DOHH2 (cell line): ENCODE data around the gene MAF.

Source experiments
- EZH2phosphoT487 ChIP-seq: fragments of 200-600 bp; sonication (generic); IDR thresholded peaks from 2 replicates; pipeline ENCODE4 v1.6.1; 2017; ENCODE audit warnings: borderline replicate concordance, mild to moderate bottlenecking, antibody characterized with exemption, low read length, moderate library complexity, mixed read lengths
- TF ChIP-seq, protein P1 (sequence below): fragments of 200-600 bp; sonication (generic); IDR thresholded peaks from one replicate; pipeline ENCODE4 v1.5.1; 2014; ENCODE audit warnings: antibody characterized with exemption, mild to moderate bottlenecking, low read depth, low read length; ENCODE audit not compliant: poor library complexity, severe bottlenecking

DNA sequence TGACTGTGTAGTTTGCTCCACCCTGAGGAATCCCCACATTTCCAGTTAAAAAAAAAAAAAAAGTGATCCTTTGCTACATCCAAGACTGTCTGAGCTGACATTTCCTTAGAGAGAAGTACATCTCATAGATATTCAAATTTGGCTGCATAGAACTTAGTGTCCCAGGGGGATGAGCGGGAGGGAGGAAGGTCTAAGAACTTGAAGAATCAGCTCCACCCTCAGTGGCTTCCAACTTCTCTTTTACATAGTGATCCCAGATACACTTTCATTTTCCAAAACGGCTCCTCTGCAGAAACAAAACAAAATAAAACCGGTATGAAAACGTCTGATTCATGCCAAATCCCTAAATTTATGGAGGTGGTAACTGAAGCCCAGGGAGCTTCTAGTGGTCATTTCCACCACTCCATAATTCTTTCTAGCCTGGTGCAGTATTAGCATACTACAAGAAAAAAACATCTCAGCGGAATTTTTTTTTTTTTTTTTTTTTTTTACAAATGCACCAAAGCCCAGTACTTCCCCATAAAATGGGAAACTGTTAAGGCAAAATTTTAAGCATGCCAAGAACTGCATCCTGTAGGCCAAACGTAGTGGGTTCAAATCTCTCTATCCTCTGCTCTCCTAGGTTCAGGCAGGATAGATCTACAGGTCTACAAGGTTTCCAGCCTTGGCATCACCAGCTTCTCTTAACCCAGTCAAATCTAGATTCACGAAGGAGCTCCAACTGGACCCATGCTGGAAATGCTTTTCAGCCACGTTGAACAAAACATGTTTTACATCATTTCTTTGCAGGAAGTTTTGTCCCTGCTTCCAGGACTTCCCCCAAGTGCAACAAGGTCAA, 29.3 kb downstream of the MAF start:
- TF ChIP-seq, protein P1, sequence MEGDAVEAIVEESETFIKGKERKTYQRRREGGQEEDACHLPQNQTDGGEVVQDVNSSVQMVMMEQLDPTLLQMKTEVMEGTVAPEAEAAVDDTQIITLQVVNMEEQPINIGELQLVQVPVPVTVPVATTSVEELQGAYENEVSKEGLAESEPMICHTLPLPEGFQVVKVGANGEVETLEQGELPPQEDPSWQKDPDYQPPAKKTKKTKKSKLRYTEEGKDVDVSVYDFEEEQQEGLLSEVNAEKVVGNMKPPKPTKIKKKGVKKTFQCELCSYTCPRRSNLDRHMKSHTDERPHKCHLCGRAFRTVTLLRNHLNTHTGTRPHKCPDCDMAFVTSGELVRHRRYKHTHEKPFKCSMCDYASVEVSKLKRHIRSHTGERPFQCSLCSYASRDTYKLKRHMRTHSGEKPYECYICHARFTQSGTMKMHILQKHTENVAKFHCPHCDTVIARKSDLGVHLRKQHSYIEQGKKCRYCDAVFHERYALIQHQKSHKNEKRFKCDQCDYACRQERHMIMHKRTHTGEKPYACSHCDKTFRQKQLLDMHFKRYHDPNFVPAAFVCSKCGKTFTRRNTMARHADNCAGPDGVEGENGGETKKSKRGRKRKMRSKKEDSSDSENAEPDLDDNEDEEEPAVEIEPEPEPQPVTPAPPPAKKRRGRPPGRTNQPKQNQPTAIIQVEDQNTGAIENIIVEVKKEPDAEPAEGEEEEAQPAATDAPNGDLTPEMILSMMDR = no peak
- TF ChIP-seq EZH2phosphoT487 = no peak
